HepG2 (cell line): ENCODE results near the gene PHLDB1. TPM values are rescaled to one million over a fixed set of nuclear protein-coding genes. Genes with fewer than 3 reads are reported as not detected.

Experiments used
- ARHGAP35 ChIP-seq: sonication (generic); formaldehyde crosslinking; IDR thresholded peaks from 2 replicates; pipeline ENCODE4 v1.9.0; 2022; ENCODE audit warnings: mild to moderate bottlenecking, inconsistent platforms, moderate library complexity, missing genetic modification reagents, borderline replicate concordance
- ARNTL ChIP-seq: sonication (generic); formaldehyde crosslinking; IDR thresholded peaks from 2 replicates; pipeline ENCODE4 v1.4.0; 2020; ENCODE audit warnings: mild to moderate bottlenecking, missing genetic modification reagents
- GRHL1 ChIP-seq: sonication (generic); formaldehyde crosslinking; conservative IDR thresholded peaks from 2 replicates; pipeline ENCODE4 v1.8.0; 2022; ENCODE audit warnings: missing genetic modification reagents
- GZF1 ChIP-seq: sonication (generic); formaldehyde crosslinking; IDR thresholded peaks from 2 replicates; pipeline ENCODE4 v1.5.1; 2020; ENCODE audit warnings: mild to moderate bottlenecking, missing genetic modification reagents
- IRF2 ChIP-seq: IDR thresholded peaks from 2 replicates; pipeline ENCODE4 v1.6.1; 2018; ENCODE audit warnings: missing genetic modification reagents, missing compliant biosample characterization
- PBX3 ChIP-seq: sonication (generic); formaldehyde crosslinking; IDR thresholded peaks from 2 replicates; pipeline ENCODE4 v1.8.1; 2023; ENCODE audit warnings: missing genetic modification reagents, inconsistent platforms, borderline replicate concordance
- POGZ ChIP-seq: sonication (generic); formaldehyde crosslinking; IDR thresholded peaks from 2 replicates; pipeline ENCODE4 v1.4.0; 2020; ENCODE audit warnings: mild to moderate bottlenecking, missing genetic modification reagents
- POLR2G ChIP-seq: fragments of 200-400 bp; formaldehyde crosslinking; IDR thresholded peaks from 2 replicates; pipeline ENCODE4 v1.6.1; 2018; ENCODE audit warnings: mild to moderate bottlenecking, low read depth, low read length, moderate library complexity
- SRF ChIP-seq: IDR thresholded peaks from 2 replicates; pipeline ENCODE4 v1.6.1; 2011; ENCODE audit warnings: mild to moderate bottlenecking, low read depth, low read length, moderate library complexity
- YEATS2 ChIP-seq: sonication (generic); formaldehyde crosslinking; IDR thresholded peaks from 2 replicates; pipeline ENCODE4 v1.4.0; 2020; ENCODE audit warnings: missing genetic modification reagents, borderline replicate concordance
- ZNF225 ChIP-seq: sonication (generic); formaldehyde crosslinking; IDR thresholded peaks from 2 replicates; pipeline ENCODE4 v1.4.0; 2020; ENCODE audit warnings: mild to moderate bottlenecking, missing genetic modification reagents
- ZNF296 ChIP-seq: sonication (generic); formaldehyde crosslinking; conservative IDR thresholded peaks from 2 replicates; pipeline ENCODE4 v1.5.0; 2020; ENCODE audit warnings: mild to moderate bottlenecking, missing genetic modification reagents
- ZNF790 ChIP-seq: sonication (generic); formaldehyde crosslinking; IDR thresholded peaks from 2 replicates; pipeline ENCODE4 v1.8.0; 2022; ENCODE audit warnings: missing genetic modification reagents, mild to moderate bottlenecking, borderline replicate concordance
- ZSCAN20 ChIP-seq: sonication (generic); formaldehyde crosslinking; IDR thresholded peaks from 2 replicates; pipeline ENCODE4 v1.4.0; 2020; ENCODE audit warnings: missing genetic modification reagents, mild to moderate bottlenecking, borderline replicate concordance
- ZSCAN21 ChIP-seq: sonication (generic); formaldehyde crosslinking; IDR thresholded peaks from 2 replicates; pipeline ENCODE4 v1.8.0; 2022; ENCODE audit warnings: mild to moderate bottlenecking, missing genetic modification reagents, moderate library complexity, borderline replicate concordance
- polyA plus RNA-seq, 8 experiments: library from polyadenylated mRNA; depleted of rRNA in 3 of 8; stranded (reverse) in 7 of 8; unstranded in 1 of 8; fragments of >200 nt; fragmentation: Illumina TruSeq in 4 of 8; extraction: Trizol in 4 of 8; gene quantifications; 2 replicates each; pipeline versions ENCODE4 v1.2.1 to v1.2.3, GENCODE V29; 2011 to 2016; ENCODE audit warnings: low read depth in 4 of 8, missing spikeins in 1 of 8, mixed read lengths in 1 of 8; ENCODE audit not compliant: insufficient read depth in 1 of 8
- total RNA-seq, 5 experiments: library from RNA; depleted of rRNA; stranded (reverse); fragments of >200 nt; fragmentation: Illumina TruSeq; extraction: Trizol; gene quantifications; 2 replicates each; pipeline ENCODE4 v1.2.3, GENCODE V29; 2016; ENCODE audit warnings: low read depth in 1 of 5
- TF ChIP-seq, protein P1 (sequence below): sonication (generic); formaldehyde crosslinking; IDR thresholded peaks from 2 replicates; pipeline ENCODE4 v1.5.0; 2020; ENCODE audit warnings: missing genetic modification reagents

Gene PHLDB1
- total and polyA plus RNA-seq, 2 of the 13 experiments (the other 11 are each of a cell fraction or from before 2014, with no cell fraction given), result 13.8 to 14.2 TPM

GRCh38 chr11:118621784-118622375, 14.5 kb downstream of the PHLDB1 start (continued):
- no peak for TF ChIP-seq GRHL1
- 0 out of 2 replicates have a peak, but pooled peaks have one; percentile 19 for TF ChIP-seq ZNF296
- TF ChIP-seq ZNF225 (CRISPR knock-in tag), result no peak
- TF ChIP-seq GZF1 (CRISPR knock-in tag), result no peak
- no peak for TF ChIP-seq IRF2 (CRISPR knock-in tag)
- no peak for TF ChIP-seq PBX3 (CRISPR knock-in tag)
- no peak for TF ChIP-seq ARHGAP35 (CRISPR knock-in tag)
- no peak for TF ChIP-seq ZSCAN20
- TF ChIP-seq YEATS2, result no peak
- TF ChIP-seq POGZ (CRISPR knock-in tag), result no peak
- no peak for TF ChIP-seq SRF
- TF ChIP-seq POLR2G, result no peak
- TF ChIP-seq ZNF790 (CRISPR knock-in tag), result no peak
- TF ChIP-seq, protein P1, sequence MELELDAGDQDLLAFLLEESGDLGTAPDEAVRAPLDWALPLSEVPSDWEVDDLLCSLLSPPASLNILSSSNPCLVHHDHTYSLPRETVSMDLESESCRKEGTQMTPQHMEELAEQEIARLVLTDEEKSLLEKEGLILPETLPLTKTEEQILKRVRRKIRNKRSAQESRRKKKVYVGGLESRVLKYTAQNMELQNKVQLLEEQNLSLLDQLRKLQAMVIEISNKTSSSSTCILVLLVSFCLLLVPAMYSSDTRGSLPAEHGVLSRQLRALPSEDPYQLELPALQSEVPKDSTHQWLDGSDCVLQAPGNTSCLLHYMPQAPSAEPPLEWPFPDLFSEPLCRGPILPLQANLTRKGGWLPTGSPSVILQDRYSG, result no peak
- TF ChIP-seq ZSCAN21 (CRISPR knock-in tag), result 0 out of 2 replicates have a peak, but pooled peaks have one; percentile 29
- TF ChIP-seq ARNTL (CRISPR knock-in tag), result no peak
